ENCODE measurements around the gene SLC45A1.

The SLC45A1 gene

DNA sequence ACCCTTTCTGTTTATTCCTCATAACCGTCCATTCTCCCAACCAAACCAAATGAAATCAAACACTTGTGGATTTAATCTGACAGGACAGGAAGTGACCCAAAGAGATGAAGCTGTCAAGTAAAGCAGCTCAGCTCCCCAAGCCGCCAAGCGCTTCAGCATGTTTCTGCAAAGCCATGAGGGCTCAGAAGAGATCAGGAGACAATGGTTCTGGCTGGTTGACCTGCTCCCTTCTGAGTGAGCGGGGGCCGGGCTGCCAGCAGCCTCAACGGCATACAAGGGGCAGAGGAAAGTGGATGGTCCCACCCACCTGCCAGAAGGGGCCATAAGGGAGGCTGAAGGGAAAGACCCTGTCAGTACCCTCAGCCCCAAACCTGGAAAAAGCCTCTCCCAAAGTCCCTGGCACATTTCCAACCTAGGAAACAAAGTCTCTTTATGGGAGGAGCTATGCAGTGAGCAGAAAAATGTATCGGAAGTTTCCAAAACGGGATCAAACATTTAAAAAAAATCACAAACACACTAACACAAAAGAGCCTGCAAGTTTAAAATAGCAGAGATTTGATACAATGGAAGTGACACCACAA lies 45.4 kb downstream of the SLC45A1 start:
- TF ChIP-seq, protein P1, sequence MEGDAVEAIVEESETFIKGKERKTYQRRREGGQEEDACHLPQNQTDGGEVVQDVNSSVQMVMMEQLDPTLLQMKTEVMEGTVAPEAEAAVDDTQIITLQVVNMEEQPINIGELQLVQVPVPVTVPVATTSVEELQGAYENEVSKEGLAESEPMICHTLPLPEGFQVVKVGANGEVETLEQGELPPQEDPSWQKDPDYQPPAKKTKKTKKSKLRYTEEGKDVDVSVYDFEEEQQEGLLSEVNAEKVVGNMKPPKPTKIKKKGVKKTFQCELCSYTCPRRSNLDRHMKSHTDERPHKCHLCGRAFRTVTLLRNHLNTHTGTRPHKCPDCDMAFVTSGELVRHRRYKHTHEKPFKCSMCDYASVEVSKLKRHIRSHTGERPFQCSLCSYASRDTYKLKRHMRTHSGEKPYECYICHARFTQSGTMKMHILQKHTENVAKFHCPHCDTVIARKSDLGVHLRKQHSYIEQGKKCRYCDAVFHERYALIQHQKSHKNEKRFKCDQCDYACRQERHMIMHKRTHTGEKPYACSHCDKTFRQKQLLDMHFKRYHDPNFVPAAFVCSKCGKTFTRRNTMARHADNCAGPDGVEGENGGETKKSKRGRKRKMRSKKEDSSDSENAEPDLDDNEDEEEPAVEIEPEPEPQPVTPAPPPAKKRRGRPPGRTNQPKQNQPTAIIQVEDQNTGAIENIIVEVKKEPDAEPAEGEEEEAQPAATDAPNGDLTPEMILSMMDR (IDR thresholded peaks at IDR 0.05; ENCODE audit: borderline replicate concordance, control extremely low read depth, extremely low read depth, insufficient read depth, missing control alignments): no peak
- in situ Hi-C loops (cut with MboI; ENCODE audit: low sequenced_read_pairs, unreplicated experiment): no loop called here
- DNase-seq (ENCODE audit: low spot score): no peak

DNA sequence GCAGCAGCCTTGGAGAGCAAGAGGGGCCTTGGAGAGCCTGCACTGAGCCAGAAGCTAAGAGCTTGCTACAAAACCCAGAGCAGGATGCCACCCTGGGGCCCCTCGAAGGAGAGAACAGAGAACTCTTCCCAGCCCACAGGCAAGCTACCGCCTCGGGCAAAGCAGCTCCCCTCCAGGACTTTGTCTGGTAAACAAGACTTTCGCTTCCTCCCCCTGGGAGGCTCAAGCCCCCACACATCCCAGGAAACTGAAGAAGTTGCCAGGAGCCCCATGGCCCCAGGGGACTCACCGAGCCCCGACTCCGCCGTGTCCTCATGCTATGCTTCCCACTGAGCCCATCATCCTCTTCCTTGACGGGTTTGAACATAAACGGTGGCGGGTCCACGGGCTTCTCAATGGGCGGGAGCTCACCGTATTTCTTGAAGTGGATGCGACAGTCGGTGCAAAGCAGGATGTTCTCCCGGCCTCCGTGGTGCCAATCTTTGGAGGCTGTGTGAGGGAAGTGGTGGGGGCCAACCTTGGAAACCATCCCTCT lies 45.9 kb downstream of the SLC45A1 start:
- in situ Hi-C loops (cut with MboI; ENCODE audit: low sequenced_read_pairs, unreplicated experiment): no loop called here
- TF ChIP-seq, protein P1 (IDR thresholded peaks at IDR 0.05; ENCODE audit: borderline replicate concordance, control extremely low read depth, extremely low read depth, insufficient read depth, missing control alignments): no peak
- no peak for DNase-seq (ENCODE audit: low spot score)

DNA sequence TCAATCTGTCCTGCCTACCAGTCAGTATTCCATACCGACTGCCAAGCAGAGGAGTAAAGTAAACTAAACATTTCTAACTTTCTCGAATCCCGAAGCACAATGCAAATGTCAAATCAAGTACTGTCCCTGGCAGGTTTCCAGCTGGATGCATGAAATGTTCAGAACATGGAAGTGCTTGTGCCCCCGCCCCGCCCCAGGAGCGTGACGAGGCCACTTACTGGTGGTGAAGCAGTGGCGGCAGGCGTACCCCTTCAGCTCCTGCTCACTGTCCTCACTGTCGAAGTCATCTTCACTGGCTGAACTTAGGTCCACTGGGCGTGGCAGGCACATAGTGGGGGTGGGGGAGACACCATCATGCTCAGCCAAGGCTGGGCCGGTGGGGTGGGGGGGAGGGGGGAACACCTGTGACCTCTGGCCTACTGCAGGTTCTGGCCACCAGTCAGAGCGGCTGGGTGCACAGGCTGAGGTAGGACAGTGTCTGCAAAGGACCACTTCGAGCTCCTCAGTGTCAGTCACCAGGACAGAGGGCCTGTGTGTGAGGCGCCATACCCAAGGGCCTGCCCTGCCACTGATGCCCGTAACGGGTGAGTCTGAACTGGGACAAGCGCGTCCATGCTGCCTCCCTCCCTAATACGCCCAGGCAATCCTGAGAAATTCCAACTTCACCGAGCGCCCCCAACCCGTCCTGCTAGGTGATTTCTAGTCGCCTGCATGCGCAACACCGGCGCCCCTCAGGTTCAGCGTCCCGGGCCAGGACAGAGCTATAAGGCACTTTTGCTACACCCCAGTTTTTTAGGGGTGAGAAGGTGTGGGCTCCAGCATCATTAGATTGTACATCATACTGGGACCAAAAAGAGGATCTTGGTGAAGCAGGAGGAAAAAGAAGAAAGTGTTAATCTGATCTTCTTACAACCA lies 46.9 kb downstream of the SLC45A1 start:
- TF ChIP-seq, protein P1 (IDR thresholded peaks at IDR 0.05; ENCODE audit: borderline replicate concordance, control extremely low read depth, extremely low read depth, insufficient read depth, missing control alignments): no peak
- DNase-seq (ENCODE audit: low spot score): no peak
- in situ Hi-C loops (cut with MboI; ENCODE audit: low sequenced_read_pairs, unreplicated experiment): no loop called here

DNA sequence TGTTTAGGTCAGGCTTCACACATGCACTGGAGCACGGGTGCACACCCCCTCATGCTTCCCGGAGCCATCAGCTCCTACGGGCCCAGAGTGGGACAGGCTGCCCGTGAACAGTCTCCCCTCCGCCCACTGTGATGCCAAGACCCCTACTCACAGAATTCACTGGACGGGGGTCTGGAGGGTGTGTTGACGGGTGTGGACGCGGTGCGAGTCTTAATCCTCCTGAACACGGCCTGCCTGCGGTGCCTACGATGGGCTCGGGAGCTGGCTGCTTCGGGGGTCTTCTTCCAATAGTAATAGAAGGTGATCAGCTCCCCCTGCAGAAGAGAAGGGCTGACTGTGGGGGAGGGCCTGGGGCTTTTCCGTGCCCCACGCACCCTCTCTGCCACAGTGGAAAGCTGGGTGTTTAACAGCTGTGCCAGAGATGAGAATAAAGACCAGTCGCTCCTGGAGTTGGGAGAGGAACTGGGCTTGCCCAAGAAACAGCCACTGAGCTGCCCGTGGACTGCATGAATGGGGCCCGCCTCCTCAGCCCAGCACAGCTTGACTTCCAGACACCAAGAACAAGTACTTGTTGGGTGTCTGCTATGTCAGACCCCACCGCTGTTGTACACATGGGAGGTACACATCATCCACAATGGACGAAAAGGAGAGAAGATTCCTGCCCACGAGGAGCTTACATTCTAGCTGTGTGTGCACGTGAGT lies 47.9 kb downstream of the SLC45A1 start:
- DNase-seq (ENCODE audit: low spot score): no peak
- TF ChIP-seq, protein P1 (IDR thresholded peaks at IDR 0.05; ENCODE audit: borderline replicate concordance, control extremely low read depth, extremely low read depth, insufficient read depth, missing control alignments): no peak
- in situ Hi-C loops (cut with MboI; ENCODE audit: low sequenced_read_pairs, unreplicated experiment): no loop called here

DNA sequence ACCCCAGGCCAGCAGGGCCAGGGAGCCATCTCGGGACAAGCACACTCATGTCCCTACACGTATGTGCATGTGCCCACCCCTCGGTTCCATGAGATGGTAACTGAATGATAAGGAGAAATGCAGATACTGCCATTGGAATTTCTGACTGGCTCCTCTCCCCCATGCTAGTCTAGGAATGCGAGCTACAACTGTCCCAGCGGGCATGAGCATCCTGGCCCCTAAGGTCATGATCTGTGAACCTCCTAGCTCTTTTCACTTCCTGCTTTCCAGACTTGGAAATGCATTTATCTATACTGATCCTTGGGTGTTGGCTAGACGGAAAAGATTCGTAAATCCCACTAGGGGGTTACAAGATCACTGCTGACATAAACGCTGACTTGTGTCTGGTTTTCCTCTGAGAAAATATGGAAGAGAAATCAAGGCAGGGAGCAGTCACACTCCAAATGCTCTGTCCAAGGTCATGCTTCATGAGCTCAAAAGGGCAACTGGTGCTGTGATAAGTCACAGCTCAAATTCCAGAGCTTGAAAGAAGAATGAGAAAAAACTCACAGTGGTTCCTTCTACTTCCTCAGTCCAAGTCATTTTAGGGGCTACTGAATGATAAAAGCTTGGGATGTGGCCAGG lies 49.8 kb downstream of the SLC45A1 start:
- in situ Hi-C loops (cut with MboI; ENCODE audit: low sequenced_read_pairs, unreplicated experiment): no loop called here
- TF ChIP-seq, protein P1 (IDR thresholded peaks at IDR 0.05; ENCODE audit: borderline replicate concordance, control extremely low read depth, extremely low read depth, insufficient read depth, missing control alignments): no peak
- no peak for DNase-seq (ENCODE audit: low spot score)

All from GM13976 (cell line).